HG02798 (cell line): ENCODE measurements around the gene CYYR1.

Source experiments
- ATAC-seq: cut with Tn5 transposase; IDR thresholded peaks from one replicate; pipeline ENCODE4 v1.9.1; 2021; ENCODE audit warnings: mild to moderate bottlenecking; ENCODE audit not compliant: unreplicated experiment, poor library complexity

CYYR1 gene

DNA sequence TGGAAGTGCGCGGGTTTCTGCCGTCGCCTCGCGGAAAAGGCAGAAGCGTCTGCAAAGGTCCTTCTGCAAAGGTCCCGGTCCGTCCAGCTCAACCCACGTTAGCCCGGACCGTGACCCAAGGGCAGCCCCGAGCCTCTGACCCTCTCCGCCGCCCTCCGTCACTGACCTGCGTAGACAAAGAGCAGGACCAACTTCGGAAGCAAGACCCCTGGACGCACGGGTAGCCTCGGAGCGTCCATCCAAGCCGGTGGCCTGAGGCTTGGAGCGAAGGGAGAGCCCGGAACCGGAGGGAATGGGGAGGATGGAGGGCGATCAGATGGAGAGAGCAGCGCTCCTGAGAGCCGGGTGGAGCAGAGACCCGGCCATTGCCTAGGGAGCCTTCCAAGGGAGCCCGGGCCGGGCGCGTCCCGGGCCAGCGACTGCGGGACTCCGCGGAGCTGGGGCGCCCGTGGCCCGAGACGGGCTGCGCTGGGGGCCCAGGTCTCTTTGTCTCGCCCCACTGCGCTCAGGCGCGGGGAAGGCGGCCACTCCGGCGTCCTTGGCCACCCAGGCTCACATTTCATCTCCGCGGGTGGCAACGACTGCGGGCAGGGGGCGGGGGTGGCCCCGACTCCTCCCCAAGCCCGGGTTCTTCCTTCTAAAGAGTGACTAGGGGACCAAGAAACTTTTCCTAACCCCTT, at the start of gene CYYR1:
TSS of gene CYYR1 (minus strand) at position 585 of the 680 bp plus-strand sequence. CDS start at position 239, 346 bp downstream.
- no peak for ATAC-seq

DNA sequence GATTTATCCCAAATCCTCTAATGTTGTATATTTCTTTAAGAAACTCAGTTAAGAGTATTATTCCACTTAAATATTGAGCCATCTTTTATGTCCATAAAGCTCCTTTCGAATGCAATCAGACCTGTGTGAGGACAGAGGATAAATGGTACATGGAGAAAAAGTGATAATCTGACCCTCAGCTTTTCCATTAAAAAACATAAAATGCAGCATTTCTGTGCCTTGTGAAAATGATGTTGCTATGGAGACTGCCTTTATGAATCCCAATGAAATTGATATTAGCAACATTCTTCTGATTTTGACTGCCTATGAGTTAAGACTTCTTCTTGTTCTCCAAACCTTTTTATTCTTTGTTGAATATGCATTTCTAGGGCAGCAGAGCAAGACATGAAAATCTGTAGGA, 44.1 kb upstream of the CYYR1 start:
- ATAC-seq, result no peak

DNA sequence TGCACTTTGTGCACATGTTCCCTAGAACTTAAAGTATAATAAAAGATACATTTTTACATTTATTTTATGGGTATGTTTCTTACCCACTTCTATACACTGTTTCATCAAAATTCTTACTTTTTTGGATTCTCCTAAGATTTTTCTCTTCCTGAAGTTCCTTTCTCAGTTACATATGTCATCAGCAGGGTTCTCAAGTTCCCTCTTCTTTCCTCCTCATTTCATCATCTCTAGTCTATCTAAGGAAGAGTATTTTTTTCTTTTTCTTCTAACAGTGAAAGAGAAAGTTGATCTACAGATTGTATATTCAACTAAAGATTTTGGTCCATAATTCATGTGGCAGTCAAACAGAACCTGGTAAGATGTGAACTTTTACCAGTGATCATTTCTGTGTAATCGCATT, 41.2 kb upstream of the CYYR1 start:
- no peak for ATAC-seq

DNA sequence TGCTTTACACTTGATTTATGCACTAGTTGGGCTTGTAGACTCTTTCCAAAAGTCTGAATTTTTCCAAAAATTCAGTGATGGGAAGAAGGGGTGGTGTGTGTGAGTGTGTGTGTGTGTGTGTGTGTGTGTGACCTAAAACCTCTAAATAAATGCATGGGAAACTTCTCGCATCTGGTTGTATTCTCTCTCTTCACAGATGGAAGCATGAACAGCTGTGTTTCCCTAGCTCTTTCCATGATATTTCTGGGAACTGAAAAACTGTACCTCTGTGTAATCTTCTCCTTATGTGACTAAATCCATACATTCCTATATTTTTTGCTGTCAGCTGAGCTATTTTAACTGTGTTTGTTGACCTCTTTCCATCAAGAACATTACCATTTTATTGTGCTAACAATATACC, 26.2 kb upstream of the CYYR1 start:
- ATAC-seq, result no peak

DNA sequence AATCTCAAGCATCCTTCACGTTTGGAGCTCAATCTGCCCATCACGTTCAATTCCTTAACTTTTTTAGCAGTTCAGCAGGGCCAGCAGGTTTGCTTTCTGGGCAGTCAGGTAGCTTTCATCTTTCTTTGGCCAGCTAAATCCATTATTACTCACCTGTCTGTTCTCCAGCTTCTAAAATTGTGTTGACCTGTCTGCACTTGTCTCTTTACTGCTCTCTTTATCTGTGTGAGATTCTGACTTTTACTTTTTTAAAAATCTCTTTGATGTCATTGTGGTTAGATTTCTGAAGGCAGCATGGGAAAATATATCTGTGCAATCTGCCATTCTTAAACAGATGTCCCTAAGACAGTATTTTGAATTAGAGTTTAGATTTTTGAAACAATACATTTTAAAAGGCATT, 24.9 kb upstream of the CYYR1 start:
- no peak for ATAC-seq

DNA sequence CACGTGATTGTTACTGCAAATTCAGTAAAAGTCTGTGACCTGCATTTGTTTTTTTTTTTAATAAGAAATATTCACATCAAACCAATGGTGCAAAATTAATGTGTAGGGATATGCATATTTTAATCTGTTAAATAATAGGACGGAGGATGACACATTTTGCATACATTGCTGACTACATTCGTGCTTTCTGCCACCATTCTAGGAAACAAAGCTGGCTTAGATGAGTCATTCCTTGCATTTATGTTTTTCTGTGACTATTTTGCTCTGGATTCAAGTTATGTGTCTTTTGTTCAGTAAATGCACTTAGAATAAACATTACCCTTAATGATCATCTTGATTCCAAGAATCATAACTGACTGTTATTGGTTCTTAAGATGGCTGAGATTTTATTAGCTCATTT, 23.9 kb upstream of the CYYR1 start:
- no peak for ATAC-seq

DNA sequence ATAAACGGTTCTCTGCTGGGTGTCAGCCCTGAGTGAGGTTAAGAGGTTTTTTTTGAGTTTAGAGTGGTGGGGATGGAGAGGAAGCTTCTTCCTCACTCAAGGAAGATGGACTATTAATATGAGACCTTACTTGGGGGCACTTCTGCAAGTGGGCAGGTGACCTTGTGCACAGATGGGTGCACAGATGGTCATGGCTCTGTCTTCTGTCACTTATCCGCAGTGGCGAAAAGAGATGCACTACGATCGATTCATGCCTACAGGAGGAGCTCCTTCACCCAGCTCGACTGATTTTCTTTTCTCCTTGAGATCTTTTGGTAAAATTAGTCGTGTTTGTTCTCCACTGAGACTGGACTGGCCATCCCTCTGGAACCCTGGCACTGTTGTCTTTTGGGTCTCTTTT, 22.9 kb upstream of the CYYR1 start:
- no peak for ATAC-seq

DNA sequence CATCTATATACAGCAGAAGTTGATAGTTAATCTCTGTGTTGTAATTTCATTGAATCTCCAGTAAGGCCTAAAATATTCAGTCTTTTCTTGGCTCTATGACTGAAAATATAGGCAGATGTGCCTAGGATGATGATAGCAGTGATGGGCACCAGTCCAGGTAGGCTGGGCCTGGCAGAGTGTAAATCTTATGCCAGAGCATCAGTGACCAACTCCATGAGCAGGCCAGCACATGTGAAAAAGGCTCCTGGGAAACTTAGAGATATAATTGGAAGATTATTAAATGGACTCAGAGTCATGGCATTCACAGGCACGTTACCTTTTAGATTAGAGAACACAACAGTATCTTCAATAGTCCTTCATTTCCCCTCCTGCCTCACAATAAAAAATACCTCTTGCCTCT, 20.7 kb upstream of the CYYR1 start:
- no peak for ATAC-seq

DNA sequence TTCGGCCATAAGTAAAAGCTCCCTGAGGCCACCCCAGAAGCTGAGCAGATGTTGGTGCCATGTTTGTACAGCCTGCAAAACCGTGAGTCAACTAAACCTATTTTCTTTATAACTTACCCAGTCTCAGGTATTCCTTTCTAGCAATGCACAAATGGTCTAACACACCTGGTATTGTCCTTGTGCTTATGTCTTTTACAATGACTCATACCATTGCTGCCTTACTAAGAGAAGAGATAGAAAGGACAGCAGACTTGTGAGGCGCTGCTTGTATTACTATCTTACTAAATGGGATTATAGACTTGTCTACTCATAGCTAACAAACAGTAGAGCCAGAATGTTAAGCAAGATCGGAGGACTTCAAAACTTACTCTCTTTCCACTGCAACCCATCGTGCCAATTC, 18.5 kb upstream of the CYYR1 start:
- ATAC-seq, result no peak

DNA sequence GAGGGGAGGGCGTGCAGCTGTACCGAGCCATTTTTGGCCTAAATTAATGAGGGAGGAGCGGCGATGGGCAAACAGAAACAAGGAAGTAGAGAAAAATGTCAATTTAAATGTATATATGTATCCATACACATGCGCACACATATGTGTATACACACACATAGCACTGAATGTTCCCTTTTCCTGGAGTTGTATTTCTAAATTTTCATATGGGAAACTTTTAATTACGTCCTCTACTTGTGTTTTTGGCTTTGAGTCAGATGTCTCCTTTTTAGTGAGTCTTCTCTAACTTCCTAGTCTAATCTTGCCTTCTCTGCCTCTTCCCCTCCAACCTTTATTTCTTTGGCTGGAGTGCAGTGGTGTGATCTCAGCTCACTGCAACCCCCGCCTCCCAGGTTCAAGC, 15.4 kb upstream of the CYYR1 start:
- ATAC-seq, result no peak

DNA sequence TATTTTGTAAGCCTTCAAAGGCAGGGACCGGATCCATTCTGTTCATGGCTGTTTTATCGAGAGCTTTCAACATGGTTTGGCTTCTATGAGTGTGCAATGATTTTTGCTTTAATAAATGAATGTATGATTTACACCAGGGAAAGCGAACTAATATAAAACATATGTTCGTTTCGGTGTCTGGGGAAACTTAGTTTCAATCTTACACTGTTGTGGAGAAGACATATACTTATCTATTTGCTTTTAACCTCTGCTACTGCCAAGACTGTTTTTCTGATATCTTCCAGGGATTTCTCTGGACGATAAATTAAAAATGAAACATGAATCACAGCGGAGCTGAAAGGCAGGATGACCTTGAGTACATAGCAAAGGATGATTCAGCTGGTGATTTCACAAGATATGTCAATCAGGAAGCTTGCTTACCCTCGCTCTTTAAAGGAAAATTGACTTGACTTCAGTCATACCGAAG, 14.7 kb upstream of the CYYR1 start:
- ATAC-seq, result no peak

DNA sequence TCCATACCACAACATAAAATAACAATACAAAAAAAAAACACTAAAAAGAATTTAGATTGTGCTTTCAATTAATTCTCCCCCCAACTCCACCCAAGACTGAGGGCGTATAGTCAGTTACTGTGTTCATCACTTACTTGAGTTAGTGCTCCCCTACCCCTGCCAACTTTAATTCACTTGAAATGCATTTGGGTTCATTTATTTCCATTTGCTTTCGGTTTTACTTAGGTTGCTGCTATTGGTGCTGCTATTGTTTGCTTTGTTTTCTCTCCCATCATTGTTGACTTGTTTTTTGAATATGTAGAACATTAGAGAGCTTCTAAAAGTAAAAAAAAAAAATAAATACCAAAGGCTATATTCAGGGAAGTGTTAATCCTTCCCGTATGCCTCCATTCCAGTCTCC, 10.7 kb upstream of the CYYR1 start:
- ATAC-seq, result no peak

DNA sequence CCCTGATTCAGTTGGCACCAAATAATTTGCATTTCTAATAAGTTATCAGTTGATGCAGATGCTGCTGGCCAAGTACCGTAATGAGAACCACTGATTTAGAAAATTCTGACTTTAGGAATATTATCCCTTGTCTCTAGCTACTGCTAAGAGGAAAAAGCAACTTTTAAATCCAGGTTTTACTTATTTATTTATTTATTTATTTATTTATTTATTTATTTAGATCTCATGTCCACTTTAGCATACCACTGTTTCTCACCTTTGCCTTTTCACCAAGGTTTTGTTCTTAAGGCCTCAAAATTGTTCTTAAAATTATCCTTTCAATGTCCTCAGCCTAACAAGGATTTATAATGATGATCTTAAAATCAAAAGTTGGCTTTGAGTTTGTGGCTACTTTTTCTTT, 8.7 kb upstream of the CYYR1 start:
- no peak for ATAC-seq

DNA sequence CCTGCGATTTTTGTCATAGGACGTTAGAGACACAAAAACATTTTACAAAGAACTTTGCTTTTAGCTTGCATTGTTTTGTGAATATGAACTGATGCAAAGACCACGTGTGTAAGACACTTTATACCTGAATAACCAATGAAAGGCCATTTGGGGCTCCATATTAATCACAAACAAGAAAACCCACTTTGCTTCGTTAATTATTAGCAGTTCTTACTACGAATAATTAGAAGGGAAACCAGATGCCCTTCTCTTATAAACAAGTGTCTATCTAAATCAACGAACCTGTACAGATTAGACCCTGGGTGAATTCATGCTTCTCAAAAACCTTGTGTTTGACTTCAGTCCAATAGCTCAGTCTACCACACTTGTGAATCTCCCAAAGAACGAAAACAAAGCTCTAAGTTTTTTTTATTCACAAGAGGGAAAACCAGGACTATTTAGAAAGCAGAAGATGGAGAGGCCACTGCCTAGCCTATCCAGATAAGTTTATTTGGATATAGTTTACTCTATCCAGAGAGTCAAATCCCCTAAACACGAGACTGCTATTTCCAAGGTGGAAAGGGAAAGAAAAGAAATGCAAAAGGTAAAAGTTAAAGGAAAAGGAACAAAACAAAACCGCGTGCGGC, 897 bp downstream of the CYYR1 start:
- ATAC-seq, result no peak

DNA sequence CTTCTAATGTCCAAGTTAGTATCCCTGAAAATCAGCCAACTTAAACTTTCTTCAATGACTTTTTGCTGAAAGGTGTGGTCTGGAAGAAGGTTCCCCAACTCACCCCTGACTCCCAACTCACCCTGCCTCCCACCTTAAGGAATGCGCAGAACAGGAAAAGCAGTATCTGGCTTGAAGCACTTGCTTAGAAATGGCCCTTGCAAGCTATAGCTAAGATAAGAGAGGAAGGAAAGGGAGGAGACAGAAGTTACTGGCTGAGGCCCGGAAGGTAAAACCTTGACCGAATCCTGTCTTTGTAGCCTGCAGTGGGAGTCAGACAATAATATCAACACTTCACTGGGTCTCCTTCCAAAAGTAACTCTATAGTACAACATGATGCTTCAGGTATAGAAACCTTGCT, 2.9 kb downstream of the CYYR1 start:
- ATAC-seq, result no peak

DNA sequence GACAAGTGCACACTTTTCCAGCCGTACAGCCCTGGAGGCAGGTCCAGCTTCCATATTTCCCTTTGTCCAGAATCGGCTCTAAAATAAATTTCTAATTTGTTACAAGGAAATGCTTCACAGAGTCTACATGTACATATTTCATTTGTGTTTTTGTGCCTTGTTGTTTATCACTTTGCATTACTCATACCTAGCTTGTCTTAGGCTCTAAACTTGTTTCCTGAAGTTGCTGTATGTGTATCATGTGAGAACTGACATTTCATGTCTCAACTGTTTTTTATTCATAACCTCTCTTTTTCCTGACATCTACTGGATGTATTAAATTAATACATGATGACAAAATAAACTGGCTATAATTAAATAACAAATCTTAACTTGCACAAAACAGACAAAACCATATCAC, 7.5 kb downstream of the CYYR1 start:
- ATAC-seq, result no peak

DNA sequence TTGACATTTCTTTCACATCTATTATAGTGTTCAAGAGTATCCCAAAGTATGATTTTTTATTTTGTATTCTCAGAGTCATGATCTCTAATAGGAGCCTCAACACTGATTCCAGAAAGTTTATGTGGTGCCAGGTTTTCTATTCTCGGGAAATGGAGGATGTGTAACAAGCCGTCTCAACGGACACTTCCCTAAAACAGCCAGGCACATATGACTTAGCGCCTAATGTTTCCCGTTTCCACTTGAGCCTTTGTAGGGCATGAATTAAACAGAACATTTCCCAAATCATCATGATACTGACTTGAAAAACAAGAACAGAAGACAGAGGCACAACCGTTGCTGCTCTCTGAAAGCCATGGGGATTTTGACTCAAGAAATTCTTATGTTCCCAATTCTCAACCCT, 8.0 kb downstream of the CYYR1 start:
- ATAC-seq, result no peak

DNA sequence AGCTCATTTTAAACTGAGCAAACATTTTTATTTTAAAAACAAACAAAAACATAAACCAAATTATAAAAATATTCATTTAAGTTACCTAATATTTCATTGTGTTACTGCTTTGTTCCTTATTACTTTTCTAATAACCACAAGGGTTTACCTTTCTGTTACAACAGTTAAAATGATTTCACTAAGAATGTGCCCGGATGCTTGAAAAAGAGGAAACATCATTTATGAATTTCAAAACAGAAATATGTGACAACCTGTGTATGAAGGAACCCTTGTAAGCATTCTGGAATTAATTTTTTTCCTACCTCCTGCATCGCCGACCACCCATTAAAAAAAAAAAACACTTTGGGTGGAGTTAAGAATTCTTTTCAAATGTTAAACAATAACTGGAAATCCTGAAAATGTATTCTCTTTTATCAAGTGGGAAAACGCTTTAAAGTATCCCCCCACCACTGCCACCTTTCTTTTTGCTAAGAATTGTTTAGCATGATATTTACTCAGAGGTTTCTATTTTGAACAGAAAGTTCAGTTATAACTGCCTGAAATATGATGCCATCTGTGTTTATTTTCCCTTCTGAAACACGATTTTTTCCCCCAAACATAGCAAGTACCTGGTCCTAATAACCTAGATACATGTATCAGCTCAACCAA, 9.1 kb downstream of the CYYR1 start:
- no peak for ATAC-seq

DNA sequence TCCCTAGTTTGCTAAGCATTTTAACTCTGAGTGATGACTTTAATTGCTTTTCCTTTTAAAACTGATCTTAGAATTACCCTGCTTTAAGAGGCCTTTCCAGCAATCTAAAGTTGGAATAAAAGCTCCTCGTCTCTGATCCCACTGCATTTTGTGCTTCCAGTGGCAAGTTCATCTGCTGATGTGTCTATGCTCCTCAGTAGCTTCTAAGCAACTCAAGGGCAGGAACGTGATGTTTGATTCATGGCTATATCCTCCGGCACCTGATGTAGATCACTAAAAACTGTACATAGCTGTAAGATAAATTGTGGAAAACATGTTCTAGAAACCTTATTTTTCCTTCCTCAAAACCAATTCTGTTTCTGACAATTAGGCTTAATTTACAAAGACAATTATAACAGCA, 12.5 kb downstream of the CYYR1 start:
- ATAC-seq, result no peak

DNA sequence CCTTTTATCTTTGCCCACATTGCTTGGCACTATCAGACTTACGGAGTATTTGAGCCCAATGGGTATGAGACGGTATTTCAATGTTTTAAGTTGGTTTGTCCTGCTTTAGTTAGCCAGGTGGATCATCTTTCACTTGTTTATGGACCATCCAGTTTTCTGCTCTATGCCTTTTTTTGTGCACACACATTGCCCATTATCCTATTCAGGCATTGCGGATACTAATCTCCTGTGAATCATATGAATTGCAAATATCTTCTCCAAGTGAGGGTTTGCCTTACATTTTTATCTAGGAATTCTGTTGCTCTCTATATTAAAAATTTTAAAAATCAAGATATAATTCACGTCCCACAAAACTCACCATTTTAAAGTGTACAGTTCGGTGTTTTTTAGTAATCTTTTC, 14.0 kb downstream of the CYYR1 start:
- ATAC-seq, result no peak

DNA sequence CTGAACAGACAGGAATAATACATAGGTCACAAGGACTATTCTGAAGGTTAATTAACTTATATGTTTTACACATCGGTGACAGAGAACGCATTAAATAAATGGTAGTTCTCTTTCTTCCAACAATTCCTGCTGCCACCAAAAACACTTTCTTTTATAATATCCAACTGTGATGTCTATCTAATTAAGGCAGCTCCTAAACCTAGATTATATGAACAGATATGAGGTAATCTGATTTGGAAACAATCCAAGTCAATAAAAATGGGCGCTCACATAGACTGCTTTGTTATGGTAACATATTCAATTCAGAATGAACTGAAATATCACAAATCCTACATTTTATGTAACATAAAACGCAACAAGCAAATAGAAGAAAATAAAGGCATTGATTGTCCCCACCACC, 16.0 kb downstream of the CYYR1 start:
- no peak for ATAC-seq
